ENCODE measurements around the gene KLHL33. TPM values are rescaled to one million over a fixed set of nuclear protein-coding genes. Genes with fewer than 3 reads are reported as not detected.

Gene KLHL33
- total and polyA plus RNA-seq, 11 donors = 0.07 to 1.00 (median 0.58) TPM

DNA sequence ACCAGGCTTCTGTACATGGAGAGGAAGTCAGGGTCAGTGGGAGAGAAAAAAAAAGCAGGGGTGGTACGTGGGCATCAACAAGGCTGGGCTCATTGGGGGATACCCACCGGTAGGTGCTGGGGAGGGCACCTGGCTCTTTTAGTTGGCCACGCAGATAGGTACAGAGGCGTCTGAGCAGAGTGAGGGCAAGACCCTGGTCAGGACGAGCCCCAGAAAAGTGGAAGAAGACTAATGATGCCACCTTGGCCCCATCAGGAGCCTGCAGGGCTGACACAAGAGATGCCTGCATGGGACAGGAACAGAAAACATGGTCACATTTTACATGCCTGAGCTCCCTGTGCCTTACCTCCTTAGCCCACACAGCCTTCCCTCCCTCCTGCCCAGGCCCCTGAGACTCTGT is 52.3 kb downstream of the KLHL33 start:
- DNase-seq = no peak
- Histone ChIP-seq H3K27ac (no peak overlapping the region), H3K27me3 (no peaks in the 10 kb centered on the region), H3K36me3 (peaks cover 2 to 100% (median 98%) of the 10 kb centered on the region in 9 donors), H3K4me3 (no peak overlapping the region), H3K9me3 (no peaks in the 10 kb centered on the region), H3K4me1 (no peaks in the 10 kb centered on the region)
- no peak for ATAC-seq
- intact Hi-C loops (cut with DNase I) = no loop called here
- TF ChIP-seq POLR2A (IDR thresholded peaks at IDR 0.05) = no peak
- 87 to 98% (median 94%) methylated on average over 5 of the region's 5 CpGs for WGBS, 4 donors

GRCh38 chr14:20383032-20383431 is 52.9 kb downstream of the KLHL33 start:
- no peaks in the 10 kb centered on the region for H3K4me1 ChIP-seq
- TF ChIP-seq CTCF (IDR thresholded peaks at IDR 0.05) = no peak
- no peak for TF ChIP-seq POLR2A (IDR thresholded peaks at IDR 0.05)
- ATAC-seq (no peak), DNase-seq (no peak)
- H3K27ac ChIP-seq = no peak overlapping the region
- peaks cover 2 to 100% (median 98%) of the 10 kb centered on the region in 9 donors for H3K36me3 ChIP-seq
- intact Hi-C loops (cut with DNase I) = no loop called here
- no peaks in the 10 kb centered on the region for H3K27me3 ChIP-seq
- 96 to 98% (median 96%) methylated on average over 9 to 10 of the region's 10 CpGs for WGBS, 4 donors
- H3K4me3 ChIP-seq = no peak overlapping the region
- H3K9me3 ChIP-seq = no peaks in the 10 kb centered on the region

- TF ChIP-seq POLR2A (IDR thresholded peaks at IDR 0.05) (no peak), CTCF (IDR thresholded peaks at IDR 0.05) (no peak)
- Histone ChIP-seq H3K4me1 (no peaks in the 10 kb centered on the region), H3K27ac (no peak overlapping the region), H3K4me3 (no peak overlapping the region), H3K9me3 (no peaks in the 10 kb centered on the region), H3K27me3 (no peaks in the 10 kb centered on the region), H3K36me3 (peaks cover 2 to 100% (median 98%) of the 10 kb centered on the region in 9 donors)
- no peak for ATAC-seq
- DNase-seq = no peak
- intact Hi-C loops (cut with DNase I) = no loop called here
- 86 to 96% (median 95%) methylated on average over 9 to 12 of the region's 12 CpGs for WGBS, 4 donors
Measured at GRCh38 chr14:20382526-20382925, 53.4 kb downstream of the KLHL33 start.

GRCh38 chr14:20381341-20381740 is 54.6 kb downstream of the KLHL33 start:
- intact Hi-C loops (cut with DNase I) = no loop called here
- DNase-seq = no peak
- WGBS, 4 donors = 83 to 90% (median 85%) methylated on average over 7 of the region's 7 CpGs
- Histone ChIP-seq H3K36me3 (peaks cover 2 to 100% (median 100%) of the 10 kb centered on the region in 9 donors), H3K4me1 (no peaks in the 10 kb centered on the region), H3K4me3 (no peak overlapping the region), H3K27ac (no peak overlapping the region), H3K27me3 (no peaks in the 10 kb centered on the region), H3K9me3 (no peaks in the 10 kb centered on the region)
- ATAC-seq = no peak
- TF ChIP-seq POLR2A (IDR thresholded peaks at IDR 0.05) (no peak), CTCF (IDR thresholded peaks at IDR 0.05) (no peak)

GRCh38 chr14:20380681-20381080 is 55.3 kb downstream of the KLHL33 start:
- Histone ChIP-seq H3K27me3 (no peaks in the 10 kb centered on the region), H3K36me3 (peaks cover 2 to 100% (median 100%) of the 10 kb centered on the region in 9 donors), H3K4me3 (no peak overlapping the region), H3K4me1 (no peaks in the 10 kb centered on the region), H3K27ac (no peak overlapping the region), H3K9me3 (no peaks in the 10 kb centered on the region)
- intact Hi-C loops (cut with DNase I) = no loop called here
- TF ChIP-seq POLR2A (IDR thresholded peaks at IDR 0.05) (no peak), CTCF (IDR thresholded peaks at IDR 0.05) (no peak)
- no peak for DNase-seq
- ATAC-seq = no peak
- WGBS, 4 donors = 84 to 95% (median 92%) methylated on average over 6 of the region's 6 CpGs

Measured in heart left ventricle (tissue), 16 donors.